Erythroblast (primary cell): ENCODE data around the gene COA8.

Experiments
- DNase-seq, 2 experiments: peaks; one replicate each; lab custom pipeline; 2025; lab: John Stamatoyannopoulos, UW
- GATA1 ChIP-seq: IDR thresholded peaks from 2 replicates; pipeline ENCODE4 v1.6.1; 2011; ENCODE audit warnings: low read depth, mild to moderate bottlenecking, control low read depth, low read length, moderate library complexity
- POLR2A ChIP-seq: IDR thresholded peaks from 2 replicates; pipeline ENCODE4 v1.6.1; 2011; ENCODE audit warnings: mild to moderate bottlenecking, low read length

COA8 gene

DNA sequence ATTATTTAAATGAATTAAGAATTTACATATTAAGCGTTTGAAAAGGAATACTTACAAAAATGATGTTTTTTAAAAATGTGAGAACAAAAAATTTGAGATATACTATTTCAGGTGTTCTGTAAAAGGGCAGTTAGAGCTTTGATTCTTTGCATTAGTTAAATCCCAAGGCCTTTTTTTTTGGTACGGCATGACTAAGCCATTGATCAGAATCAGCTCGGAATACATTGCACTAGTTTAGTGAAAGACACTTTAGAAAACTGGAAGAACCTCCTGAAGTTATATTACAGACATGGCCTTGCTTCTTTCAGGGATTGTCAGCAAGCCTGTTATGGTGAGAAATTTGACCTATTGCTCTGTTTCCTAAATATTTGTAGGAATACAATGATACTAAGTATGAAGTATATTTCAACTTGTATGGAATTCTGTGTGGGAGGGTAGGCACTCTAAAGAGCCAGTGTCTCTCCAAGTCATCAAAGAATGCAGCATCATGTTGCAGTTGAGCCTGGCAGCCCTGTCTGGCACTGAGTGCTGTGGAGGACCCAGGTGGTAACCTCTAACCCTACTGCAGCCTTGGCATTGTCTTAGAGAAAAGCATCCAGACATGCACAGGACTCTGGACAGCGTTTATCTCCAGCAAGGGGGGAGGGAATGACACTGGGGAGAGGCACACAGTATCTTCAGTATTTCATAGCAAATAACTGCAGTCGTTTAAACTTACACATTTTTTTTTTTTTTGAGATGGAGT, 67.8 kb downstream of the COA8 start:
- TF ChIP-seq POLR2A = no peak
- no peak for TF ChIP-seq GATA1
- peak in 1 of 2 experiments; percentile 37 for DNase-seq

- no peak for DNase-seq
These were observed 70.6 kb downstream of the COA8 start for GRCh38 chr14:103633391-103633790.

DNA sequence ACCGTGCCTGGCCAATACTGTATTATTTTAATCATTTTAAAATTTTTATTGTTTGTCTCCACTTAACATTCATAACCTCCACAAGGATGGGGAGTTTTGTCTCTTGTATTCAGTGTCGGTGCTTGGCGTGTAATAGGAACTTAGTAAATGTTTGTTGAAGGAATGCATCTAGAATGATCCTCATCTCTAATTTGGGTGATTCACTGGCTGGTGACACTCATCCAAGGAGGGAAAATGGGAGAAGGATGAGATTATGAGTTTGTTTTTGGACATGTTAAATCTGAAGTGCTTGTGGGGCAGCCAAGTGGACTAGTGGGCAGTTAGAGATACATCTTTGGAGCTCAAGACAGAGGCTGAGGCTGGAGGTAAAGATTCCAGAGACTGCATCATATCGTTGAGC, 71.4 kb downstream of the COA8 start:
- DNase-seq = no peak
- no peak for TF ChIP-seq POLR2A

More at GRCh38 chr14:103633391-103633790, 70.6 kb downstream of the COA8 start:
- TF ChIP-seq GATA1 (no peak), POLR2A (no peak)

DNA sequence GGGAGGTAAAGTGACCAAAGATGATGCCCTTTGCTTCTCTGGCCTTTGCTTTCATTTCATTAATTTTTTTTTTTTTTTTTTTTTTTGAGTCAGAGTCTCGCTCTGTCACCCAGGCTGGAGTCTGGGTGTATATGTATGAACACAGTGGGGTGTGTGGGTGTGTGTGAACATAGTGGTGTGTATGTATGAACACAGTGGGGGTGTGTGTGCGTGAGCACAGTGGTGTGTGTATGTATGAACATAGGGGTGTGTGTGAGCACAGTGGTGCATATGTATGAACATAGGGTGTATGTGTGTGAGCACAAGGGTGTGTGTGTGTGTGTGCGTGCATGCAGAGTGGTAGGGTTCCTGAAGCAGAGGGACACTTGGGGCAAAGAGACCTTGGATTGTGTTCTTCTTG, 75.8 kb downstream of the COA8 start:
- TF ChIP-seq POLR2A = no peak
- no peak for TF ChIP-seq GATA1

More for the DNA sequence above, 75.8 kb downstream of the COA8 start:
- DNase-seq = no peak
